ENCODE data around the gene TUBB4B.

GRCh38 chr9:137250329-137251193, 9.5 kb downstream of the TUBB4B start:
- TF ChIP-seq EZH2phosphoT487 (IDR thresholded peaks at IDR 0.05; ENCODE audit: insufficient read depth, low read depth) (no peak), EZH2 (IDR thresholded peaks at IDR 0.05; ENCODE audit: insufficient read depth, poor library complexity, severe bottlenecking) (no peak)
